H1 (cell line): ENCODE results near the gene ZBTB2. TPM values are rescaled to one million over a fixed set of nuclear protein-coding genes. Genes with fewer than 3 reads are reported as not detected.

Experiments
- CTCF ChIA-PET: fragments of 300-600 bp; sonication (Branson Sonifier 250); formaldehyde crosslinking; loops from one replicate; lab custom pipeline; 2021; ENCODE audit not compliant: partially characterized antibody; lab: Charles Lee
- POLR2A ChIA-PET: fragments of 300-600 bp; sonication (Branson Sonifier 250); formaldehyde crosslinking; loops from one replicate; lab custom pipeline; 2021; ENCODE audit warnings: inconsistent platforms; ENCODE audit not compliant: partially characterized antibody; lab: Charles Lee
- DNase-seq, 2 experiments: peaks; one replicate each; pipeline versions ENCODE4 v3.0.0 to v3.0.0-alpha.2; 2010 to 2022; ENCODE audit warnings: low spot score in 2 of 2, low read depth in 1 of 2, mixed read lengths in 1 of 2
- FAIRE-seq: peaks from 2 replicates; lab custom pipeline; 2011; peaks lifted over from hg19 to GRCh38; lab: Jason Lieb, UNC
- H2AFZ ChIP-seq: 2 replicates; pipeline ENCODE4 v1.8.1; 2012; ENCODE audit warnings: low read length, inconsistent platforms
- H2AK5ac ChIP-seq: 2 replicates; pipeline ENCODE4 v1.6.1; 2013; ENCODE audit warnings: low read depth, low read length
- H2BK120ac ChIP-seq: replicated peaks from 2 replicates; pipeline ENCODE3; 2013; ENCODE audit warnings: low read depth, low read length, inconsistent platforms
- H2BK12ac ChIP-seq: 2 replicates; pipeline ENCODE4 v1.6.1; 2013; ENCODE audit warnings: low read depth, low read length
- H2BK15ac ChIP-seq: 2 replicates; pipeline ENCODE4 v1.6.1; 2013; ENCODE audit warnings: low read length
- H2BK20ac ChIP-seq: 2 replicates; pipeline ENCODE4 v1.6.1; 2013; ENCODE audit warnings: low read length
- H2BK5ac ChIP-seq: 2 replicates; pipeline ENCODE4 v1.6.1; 2013; ENCODE audit warnings: low read depth, low read length
- H3K14ac ChIP-seq: 2 replicates; pipeline ENCODE4 v1.6.1; 2013; ENCODE audit warnings: inconsistent platforms; ENCODE audit not compliant: insufficient read length
- H3K18ac ChIP-seq: 2 replicates; pipeline ENCODE4 v1.6.1; 2013; ENCODE audit warnings: low read length; ENCODE audit errors: extremely low read depth
- H3K23ac ChIP-seq: 2 replicates; pipeline ENCODE4 v1.6.1; 2013; ENCODE audit warnings: inconsistent platforms; ENCODE audit not compliant: insufficient read length
- H3K23me2 ChIP-seq: 2 replicates; pipeline ENCODE4 v1.6.1; 2013; ENCODE audit warnings: low read depth, low read length
- H3K27ac ChIP-seq: 2 replicates; pipeline ENCODE4 v1.6.1; 2011; ENCODE audit warnings: low read depth, low read length, inconsistent platforms
- H3K27me3 ChIP-seq, 4 experiments: replicated peaks in 1 of 4; 1 replicate in 1 of 4; 2 replicates in 3 of 4; pipeline versions ENCODE4 v1.6.1 to v1.8.1; 2011 to 2013; ENCODE audit warnings: low read length in 3 of 4, mild to moderate bottlenecking in 3 of 4, inconsistent platforms in 2 of 4, mixed read lengths in 2 of 4, moderate library complexity in 1 of 4; ENCODE audit not compliant: control insufficient read depth in 3 of 4, insufficient read depth in 3 of 4; ENCODE audit errors: extremely low read depth in 1 of 4
- H3K36me3 ChIP-seq, 4 experiments: 2 replicates each; pipeline versions ENCODE4 v1.6.1 to v1.8.1; 2011 to 2013; ENCODE audit warnings: mild to moderate bottlenecking in 4 of 4, low read length in 3 of 4, moderate library complexity in 2 of 4, control low read depth in 1 of 4, inconsistent platforms in 1 of 4; ENCODE audit not compliant: insufficient read depth in 4 of 4, control insufficient read depth in 2 of 4
- H3K4ac ChIP-seq: replicated peaks from 2 replicates; pipeline ENCODE3; 2013; ENCODE audit warnings: low read length, low read depth, mixed read lengths, inconsistent platforms; ENCODE audit not compliant: insufficient read length
- H3K4me1 ChIP-seq, 4 experiments: replicated peaks in 1 of 4; 1 replicate in 1 of 4; 2 replicates in 3 of 4; pipeline versions ENCODE4 v1.6.1 to v1.8.1; 2011 to 2013; ENCODE audit warnings: low read length in 3 of 4, inconsistent platforms in 2 of 4, mixed read lengths in 1 of 4; ENCODE audit not compliant: insufficient read depth in 4 of 4, control insufficient read depth in 3 of 4
- H3K4me2 ChIP-seq, 2 experiments: 2 replicates each; pipeline versions ENCODE4 v1.6.1 to v1.8.1; 2011 to 2013; ENCODE audit warnings: low read depth in 2 of 2, low read length in 2 of 2, control low read depth in 1 of 2, inconsistent platforms in 1 of 2, mild to moderate bottlenecking in 1 of 2; ENCODE audit not compliant: insufficient read depth in 1 of 2
- H3K4me3 ChIP-seq, 4 experiments: fragments of 200-600, 300-600 bp in 1 of 4; sonication (generic), shearing (Covaris generic), sonication (Bioruptor Twin) in 1 of 4; 2 replicates each; pipeline versions ENCODE4 v1.5.1 to v1.8.1; 2011 to 2016; ENCODE audit warnings: low read length in 4 of 4, low read depth in 3 of 4, control low read depth in 2 of 4, inconsistent platforms in 2 of 4, mild to moderate bottlenecking in 2 of 4, mixed read lengths in 1 of 4, moderate library complexity in 1 of 4; ENCODE audit not compliant: insufficient read depth in 2 of 4; ENCODE audit errors: extremely low read depth in 1 of 4
- H3K56ac ChIP-seq: replicated peaks from 2 replicates; pipeline ENCODE3; 2013; ENCODE audit warnings: low read depth, mild to moderate bottlenecking, mixed read lengths, low read length, inconsistent platforms; ENCODE audit not compliant: insufficient read length
- H3K79me1 ChIP-seq: 2 replicates; pipeline ENCODE4 v1.6.1; 2013; ENCODE audit warnings: low read depth, low read length, control low read depth
- H3K79me2 ChIP-seq, 2 experiments: 2 replicates each; pipeline versions ENCODE4 v1.6.1 to v1.8.1; 2012 to 2013; ENCODE audit warnings: low read length in 2 of 2, mild to moderate bottlenecking in 2 of 2, inconsistent platforms in 1 of 2; ENCODE audit not compliant: insufficient read depth in 2 of 2, control insufficient read depth in 1 of 2
- H3K9ac ChIP-seq, 4 experiments: replicated peaks in 1 of 4; 1 replicate in 1 of 4; 2 replicates in 3 of 4; pipeline versions ENCODE4 v1.6.1 to v1.8.1; 2011 to 2013; ENCODE audit warnings: low read depth in 3 of 4, low read length in 3 of 4, control low read depth in 2 of 4, mild to moderate bottlenecking in 2 of 4, moderate library complexity in 2 of 4, inconsistent platforms in 1 of 4; ENCODE audit errors: extremely low read depth in 1 of 4
- H3K9me3 ChIP-seq, 2 experiments: 2 replicates each; pipeline versions ENCODE4 v1.6.1 to v1.8.1; 2012 to 2013; ENCODE audit warnings: mild to moderate bottlenecking in 2 of 2, moderate library complexity in 2 of 2, control low read depth in 1 of 2, inconsistent platforms in 1 of 2, low read depth in 1 of 2, low read length in 1 of 2, mixed read lengths in 1 of 2; ENCODE audit not compliant: insufficient read depth in 2 of 2
- H4K20me1 ChIP-seq, 2 experiments: replicated peaks in 1 of 2; 2 replicates each; pipeline versions ENCODE3 to v1.8.1; 2011 to 2013; ENCODE audit warnings: inconsistent platforms in 2 of 2, low read length in 2 of 2, mild to moderate bottlenecking in 1 of 2; ENCODE audit not compliant: insufficient read depth in 2 of 2, control insufficient read depth in 1 of 2
- H4K5ac ChIP-seq: 2 replicates; pipeline ENCODE4 v1.6.1; 2013; ENCODE audit warnings: low read length, low read depth, mixed read lengths, inconsistent platforms; ENCODE audit not compliant: insufficient read length
- H4K8ac ChIP-seq: 2 replicates; pipeline ENCODE4 v1.8.0; 2013; ENCODE audit warnings: mild to moderate bottlenecking, moderate library complexity, low read length, inconsistent platforms; ENCODE audit not compliant: insufficient read depth; ENCODE audit errors: extremely low read depth
- H4K91ac ChIP-seq: replicated peaks from 2 replicates; pipeline ENCODE3; 2013; ENCODE audit warnings: low read length, mixed read lengths, inconsistent platforms; ENCODE audit not compliant: insufficient read length
- CEBPB ChIP-seq: IDR thresholded peaks from 2 replicates; pipeline ENCODE4 v1.6.1; 2012; ENCODE audit warnings: low read depth, low read length
- EZH2 ChIP-seq: fragments of 200-600 bp; sonication (generic); IDR thresholded peaks from 2 replicates; pipeline ENCODE4 v1.7.1; 2012; ENCODE audit warnings: low read depth, mild to moderate bottlenecking, moderate library complexity, low read length, inconsistent platforms; ENCODE audit not compliant: severe bottlenecking
- MAX ChIP-seq: IDR thresholded peaks from 2 replicates; pipeline ENCODE4 v1.6.1; 2012; ENCODE audit warnings: inconsistent platforms
- SP1 ChIP-seq: IDR thresholded peaks from 2 replicates; pipeline ENCODE4 v1.6.1; 2011; ENCODE audit warnings: low read depth, low read length
- SP2 ChIP-seq: IDR thresholded peaks from 2 replicates; pipeline ENCODE4 v1.6.1; 2012; ENCODE audit warnings: mild to moderate bottlenecking, low read length, inconsistent platforms
- SRF ChIP-seq: IDR thresholded peaks from 2 replicates; pipeline ENCODE4 v1.6.1; 2011; ENCODE audit warnings: mild to moderate bottlenecking, low read depth, low read length, moderate library complexity
- WGBS, 2 experiments: shearing (Covaris generic) in 1 of 2; methylation state at CpG; one replicate each; pipeline versions ENCODE4 v1.1.6 to v1.1.7; 2013 to 2015; ENCODE audit warnings: low lambda C conversion rate in 2 of 2, mixed read lengths in 2 of 2, inconsistent platforms in 1 of 2, low coverage in 1 of 2, missing lambda C conversion rate in 1 of 2; ENCODE audit not compliant: insufficient replicate concordance in 2 of 2, insufficient coverage in 1 of 2, insufficient read length in 1 of 2; ENCODE audit errors: extremely low coverage in 1 of 2, missing lambda C conversion rate in 1 of 2; 5-methylcytosine and 5-hydroxymethylcytosine counted together
- polyA plus RNA-seq, 7 experiments: library from polyadenylated mRNA; depleted of rRNA in 3 of 7; stranded (reverse) in 5 of 7; unstranded in 2 of 7; fragments of >200 nt in 5 of 7; fragments of 200-250 nt in 2 of 7; gene quantifications; 1 replicate in 5 of 7; 2 replicates in 1 of 7; 4 replicates in 1 of 7; pipeline versions ENCODE4 v1.2.1 to v1.2.3, GENCODE V29; 2011 to 2013; ENCODE audit warnings: missing spikeins in 2 of 7, mixed read lengths in 2 of 7
- total RNA-seq: library from RNA; stranded (reverse); fragmentation: NEBNext Ultra II Directional; extraction: Animal tissue kit (Norgen Biotek cat#: 25700); gene quantifications from 2 replicates; pipeline ENCODE4 v1.2.1, GENCODE V29; 2021

The ZBTB2 gene
- total and polyA plus RNA-seq, 2 of the 8 experiments (the other 6 are each of a cell fraction or from before 2014, with no cell fraction given), result 16.1 to 23.7 TPM

GRCh38 chr6:151422981-151423380 lies 31.6 kb upstream of the ZBTB2 start:
- peaks cover 0 to 59% (median 35%) of the 10 kb centered on the region in 4 experiments for H3K36me3 ChIP-seq
- no peak overlapping the region for H3K9ac ChIP-seq
- no peak overlapping the region for H3K27ac ChIP-seq
- no peaks in the 10 kb centered on the region for H3K23me2 ChIP-seq
- H2BK12ac ChIP-seq, result no peak overlapping the region
- FAIRE-seq (no peak), DNase-seq (no peak)
- H3K4me1 ChIP-seq, result no peaks in the 10 kb centered on the region
- CTCF ChIA-PET, result interaction anchor here (1.3 kb wide), 1 partner anchor 16 kb away, joined by 3 read pairs; no protein-coding TSS in a partner anchor
- TF ChIP-seq EZH2 (no peak), SP2 (no peak), CEBPB (no peak), MAX (no peak), SRF (no peak), SP1 (no peak)
- H2BK5ac ChIP-seq, result no peak overlapping the region
- no peaks in the 10 kb centered on the region; the same call in 1 of the 2 replicates for H3K79me1 ChIP-seq
- H4K91ac ChIP-seq, result no peak overlapping the region
- H2AFZ ChIP-seq, result no peak overlapping the region
- H4K5ac ChIP-seq, result no peak overlapping the region
- no peak overlapping the region for H3K18ac ChIP-seq
- H2BK120ac ChIP-seq, result no peak overlapping the region
- no peak overlapping the region for H3K23ac ChIP-seq
- H2BK15ac ChIP-seq, result no peak overlapping the region
- WGBS, 2 experiments, result 88% methylated on average over 4 of the region's 4 CpGs; no CpG with 5 or more reads in 1 of the 2 experiments
- no peaks in the 10 kb centered on the region for H3K9me3 ChIP-seq
- no peaks in the 10 kb centered on the region for H4K20me1 ChIP-seq
- POLR2A ChIA-PET, result interaction anchor here (0.8 kb wide), 1 partner anchor 23 kb away, joined by 3 read pairs; no protein-coding TSS in a partner anchor
- H2BK20ac ChIP-seq, result no peak overlapping the region
- no peaks in the 10 kb centered on the region for H3K79me2 ChIP-seq
- no peak overlapping the region for H3K56ac ChIP-seq
- no peak overlapping the region for H3K4ac ChIP-seq
- no peak overlapping the region for H3K4me3 ChIP-seq
- no peak overlapping the region for H2AK5ac ChIP-seq
- H4K8ac ChIP-seq, result no peak overlapping the region
- H3K27me3 ChIP-seq, result no peaks in the 10 kb centered on the region
- no peak overlapping the region for H3K4me2 ChIP-seq
- H3K14ac ChIP-seq, result no peak overlapping the region
